COLO668 (cell line): ENCODE data around the gene CAPN11.
A peak's percentile ranks its signal among the peaks of the same experiment; 100 is the strongest.

Experiments used
- DNase-seq: peaks from one replicate; lab custom pipeline; 2025; ENCODE audit not compliant: unreplicated experiment; lab: John Stamatoyannopoulos, UW

The CAPN11 gene

DNA sequence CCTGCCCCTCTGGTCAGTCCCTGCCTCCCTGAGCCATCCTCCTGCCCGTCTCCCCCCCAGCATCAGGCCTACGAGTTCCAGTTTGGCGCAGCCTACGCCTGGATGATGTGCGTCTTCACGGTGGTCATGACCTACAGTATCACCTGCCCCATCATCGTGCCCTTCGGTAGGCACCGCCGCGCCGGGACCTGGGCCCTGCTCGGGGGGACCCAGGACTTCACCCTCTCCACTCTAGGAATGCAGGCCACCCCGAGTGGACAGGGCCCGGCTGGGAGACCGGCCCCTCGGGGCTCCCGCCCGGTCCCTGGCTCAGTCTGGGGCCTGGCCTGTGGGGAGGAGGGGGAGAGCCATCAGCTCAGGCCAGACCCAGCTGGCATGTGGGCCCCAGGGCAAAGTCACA lies 6.1 kb upstream of the CAPN11 start:
- DNase-seq: no peak

DNA sequence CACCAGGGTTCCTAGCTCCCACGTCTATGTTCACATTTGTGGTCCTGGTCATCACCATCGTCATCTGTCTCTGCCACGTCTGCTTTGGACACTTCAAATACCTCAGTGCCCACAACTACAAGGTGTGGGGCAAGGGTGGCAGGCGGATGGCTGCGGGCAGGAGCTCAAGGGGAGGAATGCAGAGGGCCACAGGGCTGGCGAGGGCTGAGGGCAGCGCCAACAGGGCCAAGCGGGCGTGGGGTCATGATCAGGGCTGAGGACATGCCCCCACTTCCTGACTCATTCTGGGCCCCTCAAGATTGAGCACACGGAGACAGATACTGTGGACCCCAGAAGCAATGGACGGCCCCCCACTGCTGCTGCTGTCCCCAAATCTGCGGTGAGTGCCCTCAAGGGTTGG lies 4.6 kb upstream of the CAPN11 start:
- DNase-seq: no peak

DNA sequence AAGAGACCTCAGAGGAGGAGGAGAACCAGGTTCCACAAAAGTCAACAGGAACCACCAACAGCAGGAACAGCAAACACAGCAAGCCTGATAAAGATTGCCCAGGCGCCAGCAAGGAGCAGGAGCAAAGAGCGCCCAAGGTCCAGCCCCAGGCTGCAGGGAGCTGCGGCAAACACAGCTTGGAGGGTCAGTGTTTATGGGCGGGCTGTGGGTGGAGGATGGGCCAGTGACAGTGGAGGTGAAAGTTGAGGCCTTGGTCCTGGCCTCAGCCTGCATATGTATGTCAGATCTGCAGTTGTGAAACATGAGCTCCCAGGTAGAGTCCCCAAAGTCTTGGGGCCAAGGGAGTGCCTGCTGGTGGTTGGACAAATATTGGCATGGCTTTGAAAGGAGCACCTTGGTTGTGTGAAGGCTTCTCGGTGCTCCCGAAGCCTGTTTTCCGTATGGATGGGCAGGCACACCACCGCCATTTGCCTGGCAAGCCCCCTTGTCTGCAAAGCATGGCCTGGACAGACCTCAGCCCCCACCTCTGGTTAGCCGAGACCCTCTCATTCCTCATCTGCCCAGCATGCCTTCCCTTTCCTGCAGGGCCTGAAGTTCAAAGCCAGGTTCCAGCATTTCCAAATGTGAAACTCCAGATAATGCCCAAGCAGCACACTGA lies 2.0 kb upstream of the CAPN11 start:
- DNase-seq: no peak

DNA sequence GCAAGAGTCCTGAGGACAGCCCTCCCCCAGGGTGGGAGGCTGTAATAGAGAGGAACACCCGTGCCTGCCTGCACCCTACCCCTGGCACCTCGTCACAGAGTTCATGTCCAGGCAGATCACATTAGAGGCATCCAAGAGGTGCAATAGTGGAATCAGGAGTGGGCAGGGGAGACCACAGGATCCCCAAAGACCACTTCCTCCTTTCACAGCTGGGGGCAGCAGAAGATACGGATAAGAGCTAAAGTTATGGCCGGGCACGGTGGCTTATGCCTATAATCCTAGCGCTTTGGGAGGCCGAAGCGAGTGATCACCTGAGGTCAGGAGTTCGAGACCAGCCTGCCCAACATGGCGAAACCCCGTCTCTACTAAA lies 1.5 kb upstream of the CAPN11 start:
- DNase-seq: no peak

DNA sequence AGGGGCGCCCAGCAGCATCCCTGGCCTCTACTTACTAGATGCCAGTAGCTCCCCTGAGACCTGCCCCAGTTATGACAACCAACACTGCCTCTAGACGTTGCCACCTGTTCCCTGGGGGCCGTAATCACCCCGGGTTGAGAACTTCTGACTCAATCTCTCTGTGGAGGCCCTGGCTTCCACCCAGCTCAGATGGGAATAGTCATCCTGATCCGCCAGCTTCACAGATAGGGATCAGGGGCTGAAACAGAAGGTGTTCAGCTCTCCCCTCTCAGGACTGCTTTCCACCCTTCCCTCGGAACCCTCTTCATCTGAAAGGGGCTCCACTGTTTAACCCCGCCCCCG lies 3.3 kb downstream of the CAPN11 start:
- DNase-seq: no peak

DNA sequence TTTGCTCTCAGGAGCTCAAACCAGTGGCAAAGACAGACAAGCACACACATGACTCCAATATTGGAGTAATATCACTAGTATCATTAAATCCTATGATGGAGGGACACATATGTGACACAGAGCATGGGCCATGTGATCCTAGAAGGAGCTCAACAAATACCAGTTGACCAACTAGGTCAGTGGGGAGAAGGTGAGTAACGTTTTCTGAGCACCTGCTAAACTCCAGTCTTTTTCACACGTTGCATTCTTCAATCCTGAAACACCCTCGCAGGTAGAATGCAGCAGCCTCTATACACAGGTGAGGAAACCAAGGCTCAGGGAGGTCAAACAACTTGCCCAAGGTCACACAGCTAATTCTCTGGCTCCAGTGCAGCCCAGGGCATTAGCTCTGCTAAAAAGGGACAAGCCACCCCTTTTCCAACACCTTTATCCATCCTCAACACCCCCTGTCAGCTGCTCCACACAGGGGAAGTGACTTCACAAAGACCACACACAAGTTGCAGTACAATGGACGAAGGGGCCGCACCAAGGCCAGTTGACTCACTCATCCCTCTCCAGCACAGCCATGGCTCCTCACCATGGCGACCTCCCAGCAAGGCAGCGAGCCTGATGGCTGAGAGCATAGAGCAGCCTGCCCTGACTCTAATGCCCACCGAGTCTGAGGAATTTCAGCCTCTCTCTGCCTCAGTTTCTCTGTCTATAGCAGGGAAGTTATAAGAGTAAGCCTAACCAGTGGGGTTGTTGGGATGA lies 4.4 kb downstream of the CAPN11 start:
- no peak for DNase-seq

DNA sequence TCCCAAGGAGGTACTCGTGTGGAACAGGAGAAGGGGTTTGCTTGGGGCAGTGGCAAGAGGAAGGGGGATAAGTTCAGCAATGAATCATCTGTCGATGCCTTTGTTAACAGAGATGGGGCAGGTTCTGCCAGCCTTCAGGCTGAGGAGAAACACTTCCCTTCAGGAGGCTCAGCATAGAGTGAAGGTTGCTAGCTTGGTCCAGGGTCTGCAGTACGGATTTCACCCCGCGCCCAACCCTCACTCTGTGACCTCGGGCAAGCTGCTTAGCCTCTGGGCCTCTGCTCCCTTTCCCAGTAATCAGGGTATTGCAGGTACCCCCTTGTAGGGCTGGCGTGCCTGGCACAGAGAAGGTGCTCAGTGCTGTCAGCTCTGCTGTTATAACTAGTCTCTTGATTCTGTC lies 7.5 kb downstream of the CAPN11 start:
- no peak for DNase-seq

DNA sequence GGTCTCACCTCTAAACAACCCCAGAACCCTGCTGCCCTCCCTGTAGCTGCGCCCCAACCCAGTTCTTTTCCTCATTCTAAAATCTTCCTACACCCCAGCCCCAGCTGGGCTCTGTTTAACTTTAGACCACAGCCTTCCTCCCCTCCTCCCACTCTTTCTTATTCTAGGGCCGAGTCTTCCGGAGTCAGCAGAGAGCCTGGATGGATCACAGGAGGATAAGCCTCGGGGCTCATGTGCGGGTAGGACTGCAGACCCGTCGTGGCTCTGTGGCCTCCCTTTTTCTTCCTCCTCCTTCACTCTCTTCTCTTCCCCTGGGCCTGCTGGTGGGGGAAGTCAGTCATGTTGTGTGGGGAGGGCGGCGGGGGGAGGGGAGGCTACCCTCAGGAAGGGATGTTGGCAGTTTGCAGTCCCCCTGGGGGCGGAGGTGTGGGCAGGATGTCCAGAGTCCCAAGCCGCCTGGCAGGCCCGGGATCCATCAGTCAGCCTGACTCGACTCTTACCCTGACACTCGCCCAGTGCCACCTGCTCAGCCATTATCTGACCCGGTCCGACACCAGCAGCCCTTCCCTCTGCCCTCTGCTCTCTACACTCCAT lies 8.1 kb downstream of the CAPN11 start:
- DNase-seq: no peak

DNA sequence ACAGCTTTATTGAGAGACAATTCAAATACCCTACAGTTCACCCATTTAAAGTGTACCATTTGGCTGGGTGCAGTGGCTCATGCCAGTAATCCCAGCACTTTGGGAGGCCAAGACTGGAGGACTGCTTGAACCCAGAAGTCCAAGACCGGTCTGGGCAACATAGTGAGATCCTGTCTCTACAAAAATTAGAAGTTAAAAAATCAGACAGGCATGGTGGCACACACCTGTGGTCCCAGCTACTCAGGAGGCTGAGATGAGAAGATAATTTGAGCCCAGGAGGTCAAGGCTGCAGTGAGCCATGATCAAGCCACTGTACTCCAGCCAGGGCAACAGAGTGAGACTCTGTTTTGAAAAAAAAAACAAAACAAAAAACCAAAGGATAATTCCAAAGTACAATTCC lies 8.9 kb downstream of the CAPN11 start:
- no peak for DNase-seq

DNA sequence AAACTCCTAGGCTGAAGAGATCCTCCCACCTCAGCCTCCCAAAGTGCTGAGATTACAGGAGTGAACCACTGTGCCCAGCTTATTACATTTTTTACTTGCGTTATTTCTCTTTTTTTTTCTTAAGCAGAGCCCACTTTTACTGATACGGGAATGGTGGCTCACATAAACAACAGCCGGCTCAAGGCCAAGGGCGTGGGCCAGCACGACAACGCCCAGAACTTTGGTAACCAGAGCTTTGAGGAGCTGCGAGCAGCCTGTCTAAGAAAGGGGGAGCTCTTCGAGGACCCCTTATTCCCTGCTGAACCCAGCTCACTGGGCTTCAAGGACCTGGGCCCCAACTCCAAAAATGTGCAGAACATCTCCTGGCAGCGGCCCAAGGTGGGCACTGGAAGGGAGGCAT lies 10.5 kb downstream of the CAPN11 start:
- no peak for DNase-seq

DNA sequence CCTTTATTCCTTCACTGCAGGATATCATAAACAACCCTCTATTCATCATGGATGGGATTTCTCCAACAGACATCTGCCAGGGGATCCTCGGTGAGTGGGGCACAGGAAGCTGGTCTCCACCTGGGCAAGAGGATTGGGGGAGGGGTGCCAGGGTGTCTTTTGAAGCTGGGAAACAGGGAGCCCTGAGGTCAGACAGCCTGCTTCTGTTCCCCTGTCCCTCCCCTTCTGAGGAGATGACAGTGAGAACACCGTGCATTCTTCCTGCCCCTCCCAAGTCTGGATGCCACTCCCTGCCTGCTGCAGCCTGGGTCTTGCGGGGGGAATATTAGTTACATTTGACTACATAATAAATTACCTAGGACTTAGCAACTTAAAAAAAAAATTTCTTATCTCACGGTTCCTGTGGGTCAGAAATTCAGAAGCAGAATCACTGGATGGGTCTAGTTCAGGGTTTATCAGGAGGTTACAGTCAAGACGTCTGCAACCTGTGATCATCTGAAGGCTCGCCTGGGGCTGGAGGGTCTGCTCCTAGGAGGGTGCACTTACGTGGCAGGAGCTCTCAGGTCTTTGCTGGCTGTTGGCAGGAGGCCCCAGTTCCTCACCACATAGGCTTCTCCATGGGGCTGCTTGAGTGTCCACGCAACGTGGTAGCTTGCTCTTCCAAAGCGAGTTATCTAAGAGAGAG lies 11.4 kb downstream of the CAPN11 start:
- DNase-seq: no peak

DNA sequence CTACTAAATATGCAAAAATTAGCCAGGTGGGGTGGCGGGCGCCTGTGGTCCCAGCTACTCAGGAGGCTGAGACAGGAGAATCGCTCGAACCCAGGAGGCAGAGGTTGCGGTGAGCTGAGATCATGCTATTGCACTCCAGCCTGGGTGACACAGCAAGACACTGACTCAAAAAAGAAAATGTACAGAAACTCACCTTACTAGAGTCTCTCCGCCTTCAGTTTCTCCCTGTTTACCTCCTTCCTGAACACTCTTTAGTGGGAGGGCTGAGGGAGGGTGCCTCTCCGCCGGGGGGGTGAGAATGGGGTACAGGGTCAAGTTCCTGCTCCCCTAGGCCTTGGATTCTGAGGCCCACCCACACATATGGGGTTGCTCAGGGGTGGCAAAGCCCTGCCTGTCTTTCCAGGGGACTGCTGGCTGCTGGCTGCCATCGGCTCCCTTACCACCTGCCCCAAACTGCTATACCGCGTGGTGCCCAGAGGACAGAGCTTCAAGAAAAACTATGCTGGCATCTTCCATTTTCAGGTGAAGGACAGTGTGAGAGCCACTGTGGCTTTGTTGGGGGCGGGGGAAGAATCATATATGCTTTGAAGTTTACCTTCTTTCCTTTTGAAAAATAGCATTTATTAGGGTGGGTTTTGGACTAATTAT lies 13.4 kb downstream of the CAPN11 start:
- DNase-seq: no peak

DNA sequence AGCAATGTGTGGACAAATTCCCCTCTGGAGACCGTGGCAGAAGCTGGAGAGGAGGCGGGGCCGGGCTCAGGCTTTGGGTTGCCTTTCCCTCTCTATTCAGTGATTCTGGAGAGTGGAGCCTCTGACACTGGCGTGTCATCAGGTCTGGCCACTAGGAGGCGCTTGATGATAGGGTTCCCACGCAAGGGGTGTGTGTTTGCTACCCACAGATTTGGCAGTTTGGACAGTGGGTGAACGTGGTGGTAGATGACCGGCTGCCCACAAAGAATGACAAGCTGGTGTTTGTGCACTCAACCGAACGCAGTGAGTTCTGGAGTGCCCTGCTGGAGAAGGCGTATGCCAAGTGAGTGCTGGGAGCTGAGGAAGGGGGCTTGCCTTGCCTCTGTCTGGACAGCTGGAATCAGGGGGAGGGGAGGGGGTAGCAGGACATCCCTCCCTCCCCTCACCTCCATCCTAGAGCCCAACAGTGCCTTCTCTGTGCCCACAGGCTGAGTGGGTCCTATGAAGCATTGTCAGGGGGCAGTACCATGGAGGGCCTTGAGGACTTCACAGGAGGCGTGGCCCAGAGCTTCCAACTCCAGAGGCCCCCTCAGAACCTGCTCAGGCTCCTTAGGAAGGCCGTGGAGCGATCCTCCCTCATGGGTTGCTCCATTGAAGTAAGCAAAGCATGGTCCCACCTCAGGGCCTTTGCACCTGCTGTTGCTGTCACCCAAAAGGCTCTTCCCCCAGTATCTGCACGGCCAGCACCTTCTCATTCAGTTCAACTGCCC lies 14.3 kb downstream of the CAPN11 start:
- DNase-seq: peak; percentile 68

DNA sequence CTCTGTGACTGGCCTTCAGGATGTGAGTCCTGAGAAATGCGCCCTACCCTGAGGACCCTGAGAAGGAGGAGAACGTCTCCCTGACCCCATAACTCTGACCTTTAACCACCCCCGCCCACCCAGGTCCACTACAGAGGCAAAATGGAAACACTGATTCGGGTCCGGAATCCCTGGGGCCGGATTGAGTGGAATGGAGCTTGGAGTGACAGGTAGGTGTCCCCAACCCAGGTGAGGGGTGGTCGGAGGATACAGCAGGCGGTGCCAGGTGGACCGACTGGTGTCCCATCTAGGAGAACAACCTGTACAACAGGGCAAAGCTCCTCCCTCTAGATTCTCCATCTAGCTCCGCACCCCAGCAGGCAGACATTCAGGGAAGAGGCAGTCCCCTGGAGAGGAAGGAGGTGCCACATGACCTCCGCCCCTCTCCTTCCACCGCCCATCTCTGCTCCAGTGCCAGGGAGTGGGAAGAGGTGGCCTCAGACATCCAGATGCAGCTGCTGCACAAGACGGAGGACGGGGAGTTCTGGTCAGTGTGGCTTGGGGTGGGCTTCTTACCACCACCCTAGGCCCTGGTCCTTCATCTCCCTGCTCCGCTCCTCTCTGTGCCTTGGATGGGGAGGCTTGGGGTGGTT lies 17.6 kb downstream of the CAPN11 start:
- DNase-seq: no peak

DNA sequence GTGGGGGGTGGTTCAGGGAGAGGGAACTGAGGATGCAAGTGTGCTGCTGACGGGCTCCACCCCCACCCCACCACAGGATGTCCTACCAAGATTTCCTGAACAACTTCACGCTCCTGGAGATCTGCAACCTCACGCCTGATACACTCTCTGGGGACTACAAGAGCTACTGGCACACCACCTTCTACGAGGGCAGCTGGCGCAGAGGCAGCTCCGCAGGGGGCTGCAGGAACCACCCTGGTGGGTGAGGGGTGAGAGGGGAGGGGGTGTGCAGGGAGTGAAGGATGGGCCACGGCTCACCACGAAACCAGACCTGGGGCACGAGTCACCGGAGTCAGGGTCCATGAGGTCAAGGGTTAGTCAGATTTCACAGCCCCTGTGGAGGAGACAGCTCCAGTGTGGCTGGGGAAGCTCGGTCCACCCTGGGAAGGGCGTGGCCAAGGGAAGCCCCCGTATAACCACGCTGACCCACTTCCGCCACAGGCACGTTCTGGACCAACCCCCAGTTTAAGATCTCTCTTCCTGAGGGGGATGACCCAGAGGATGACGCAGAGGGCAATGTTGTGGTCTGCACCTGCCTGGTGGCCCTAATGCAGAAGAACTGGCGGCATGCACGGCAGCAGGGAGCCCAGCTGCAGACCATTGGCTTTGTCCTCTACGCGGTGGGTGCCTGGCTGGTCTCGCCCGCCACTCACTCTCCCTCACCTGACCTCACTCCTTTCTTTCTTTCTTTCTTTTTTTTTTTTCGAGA lies 18.3 kb downstream of the CAPN11 start:
- DNase-seq: no peak

DNA sequence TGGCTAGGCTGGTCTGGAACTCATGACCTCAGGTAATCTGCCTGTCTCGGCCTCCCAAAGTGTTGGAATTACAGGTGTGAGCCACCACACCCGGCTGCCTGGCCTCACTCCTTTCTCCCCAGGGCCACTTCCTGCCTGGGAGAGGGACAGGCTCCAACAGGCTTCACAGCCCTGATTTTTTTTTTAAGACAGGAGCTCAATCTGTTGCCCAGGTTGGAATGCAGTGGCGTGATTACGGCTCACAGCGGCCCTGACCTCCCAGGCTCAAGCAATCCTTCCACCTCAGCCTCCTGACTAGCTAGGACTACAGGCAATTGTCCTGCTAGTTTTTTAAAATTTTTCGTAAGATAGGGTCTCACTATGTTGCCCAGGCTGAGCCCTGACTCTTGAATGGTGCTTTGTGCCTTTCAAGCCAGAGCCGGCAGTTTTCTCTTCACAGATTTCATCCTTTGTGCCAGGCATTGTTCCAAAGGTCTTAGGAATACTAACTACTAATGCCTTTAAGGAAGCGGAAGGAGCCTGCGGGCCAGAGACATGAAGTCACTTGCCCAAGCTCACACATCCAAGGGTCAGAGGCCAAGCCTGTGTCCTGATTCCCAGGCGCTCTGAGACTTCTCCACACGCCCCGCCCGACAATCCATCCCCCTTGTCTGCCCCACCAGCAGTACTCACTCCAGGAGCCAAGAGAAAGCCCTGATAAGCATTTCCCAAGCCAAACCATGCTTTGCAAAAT lies 19.2 kb downstream of the CAPN11 start:
- DNase-seq: no peak

DNA sequence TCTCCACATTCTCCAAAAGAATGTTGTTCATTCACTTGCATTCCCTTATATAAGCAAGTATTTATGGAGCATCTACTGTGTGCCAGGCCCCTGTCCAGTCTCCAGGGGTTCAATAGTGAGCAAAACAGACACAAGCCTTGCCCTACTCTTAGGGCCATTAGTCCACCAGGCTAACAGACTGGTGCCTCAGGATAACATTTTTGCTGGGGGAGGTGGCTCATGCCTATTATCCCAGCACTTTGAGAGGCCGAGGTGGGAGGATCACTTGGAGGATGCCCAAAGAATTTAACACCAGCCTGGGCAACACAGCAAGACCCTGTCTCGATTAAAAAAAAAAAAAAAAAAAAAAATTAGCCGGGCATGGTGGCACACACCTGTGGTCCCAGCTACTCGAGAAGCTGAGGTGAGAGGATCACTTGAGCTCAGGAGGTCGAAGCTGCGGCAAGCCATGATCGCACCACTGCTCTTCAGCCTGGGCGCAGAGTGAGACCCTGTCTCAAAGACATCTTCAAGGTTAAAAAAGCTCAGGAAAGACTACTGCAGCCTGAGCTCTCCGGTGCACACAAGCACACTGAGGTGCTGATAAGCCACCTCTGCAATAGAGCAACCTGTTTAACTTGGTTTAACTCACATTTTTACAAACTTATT lies 19.9 kb downstream of the CAPN11 start:
- no peak for DNase-seq

DNA sequence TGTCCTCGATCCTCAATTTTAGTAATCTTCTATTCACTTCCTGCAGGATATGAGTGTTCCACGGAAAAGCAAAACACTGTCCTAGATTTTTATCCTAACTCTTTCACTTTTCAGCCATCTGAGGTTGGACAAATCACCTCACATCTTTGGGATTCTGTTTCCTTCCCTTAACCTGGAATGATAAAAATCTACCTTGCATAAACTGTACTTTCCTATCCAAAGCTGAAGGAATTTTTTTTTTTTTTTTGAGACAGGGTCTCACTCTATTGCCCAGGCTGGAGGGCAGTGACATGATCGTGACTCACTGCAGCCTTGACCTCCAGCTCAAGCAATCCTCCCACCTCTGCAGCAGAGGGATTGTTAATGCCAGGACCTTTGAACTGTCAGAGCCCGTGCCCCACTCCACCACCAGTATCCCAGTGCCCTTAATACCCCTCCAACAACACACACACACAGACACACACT lies 20.5 kb downstream of the CAPN11 start:
- no peak for DNase-seq
